ENCODE data around the gene OBSL1. TPM values are rescaled to one million over a fixed set of nuclear protein-coding genes. Genes with fewer than 3 reads are reported as not detected.

Gene OBSL1
- total and polyA plus RNA-seq, 4 donors: 14.2 to 35.3 (median 27.3) TPM

GRCh38 chr2:219557320-219557719, 14.0 kb downstream of the OBSL1 start:
- no peak for TF ChIP-seq JUND (IDR thresholded peaks at IDR 0.05)
- no peak for TF ChIP-seq RAD21 (IDR thresholded peaks at IDR 0.05)
- TF ChIP-seq HNF4A (conservative IDR thresholded peaks at IDR 0.05): no peak
- no peak for TF ChIP-seq HNF4G (IDR thresholded peaks at IDR 0.05)
- no peak for TF ChIP-seq YY1 (IDR thresholded peaks at IDR 0.05)
- no peak for TF ChIP-seq EGR1 (IDR thresholded peaks at IDR 0.05; ENCODE audit: low read depth in 2 of 2)
- TF ChIP-seq MAX (IDR thresholded peaks at IDR 0.05): no peak
- no peak for TF ChIP-seq GABPA (IDR thresholded peaks at IDR 0.05 in 1 of 2, conservative IDR thresholded peaks at IDR 0.05 in 1 of 2)
- TF ChIP-seq SP1 (IDR thresholded peaks at IDR 0.05): no peak
- no peak for TF ChIP-seq FOXA2 (IDR thresholded peaks at IDR 0.05)
- no peak for TF ChIP-seq ATF3 (IDR thresholded peaks at IDR 0.05)
- no peak for TF ChIP-seq REST (IDR thresholded peaks at IDR 0.05)

GRCh38 chr2:219556413-219556812, 14.9 kb downstream of the OBSL1 start:
- TF ChIP-seq HNF4G (IDR thresholded peaks at IDR 0.05): no peak
- TF ChIP-seq MAX (IDR thresholded peaks at IDR 0.05): no peak
- TF ChIP-seq CTCF (IDR thresholded peaks at IDR 0.05; ENCODE audit: low read depth, low read length, missing input control): no peak
- TF ChIP-seq SP1 (IDR thresholded peaks at IDR 0.05): no peak
- no peak for TF ChIP-seq TAF1 (conservative IDR thresholded peaks at IDR 0.05)
- TF ChIP-seq ATF3 (IDR thresholded peaks at IDR 0.05): no peak
- TF ChIP-seq FOXA1 (IDR thresholded peaks at IDR 0.05): no peak
- TF ChIP-seq EGR1 (IDR thresholded peaks at IDR 0.05; ENCODE audit: low read depth in 2 of 2): no peak
- no peak for TF ChIP-seq NR2F2 (IDR thresholded peaks at IDR 0.05)
- no peak for TF ChIP-seq JUND (IDR thresholded peaks at IDR 0.05)
- no peak for TF ChIP-seq REST (IDR thresholded peaks at IDR 0.05)
- TF ChIP-seq GABPA (IDR thresholded peaks at IDR 0.05 in 1 of 2, conservative IDR thresholded peaks at IDR 0.05 in 1 of 2): no peak
- TF ChIP-seq ZBTB33 (IDR thresholded peaks at IDR 0.05): no peak
- TF ChIP-seq HNF4A (conservative IDR thresholded peaks at IDR 0.05): no peak
- no peak for TF ChIP-seq RAD21 (IDR thresholded peaks at IDR 0.05)
- Histone ChIP-seq H3K36me3 (ENCODE audit: control insufficient read depth in 4 of 4, insufficient read depth in 3 of 4, low read depth in 1 of 4, low read length in 3 of 4) (no peaks in the 10 kb centered on the region), H3K9me3 (ENCODE audit: control insufficient read depth in 4 of 4, low read length in 3 of 4) (no peaks in the 10 kb centered on the region), H3K4me1 (ENCODE audit: control insufficient read depth in 4 of 4, insufficient read depth in 4 of 4, low read length in 3 of 4) (peaks cover 5 to 15% (median 12%) of the 10 kb centered on the region in 4 donors), H3K27ac (ENCODE audit: low read depth in 1 of 2, low read length in 2 of 2) (no peak overlapping the region), H3K4me3 (ENCODE audit: low read depth in 1 of 3, low read length in 3 of 3) (no peak overlapping the region), H3K27me3 (ENCODE audit: control insufficient read depth in 4 of 4, insufficient read depth in 4 of 4, low read length in 3 of 4) (peaks cover 0 to 7% (median 0%) of the 10 kb centered on the region in 4 donors), H3K9ac (ENCODE audit: low read depth in 1 of 2, low read length in 2 of 2) (no peak overlapping the region)
- WGBS: 95% methylated on average over 19 of the region's 19 CpGs
- no peak for DNase-seq (ENCODE audit: low spot score)

More at GRCh38 chr2:219557320-219557719, 14.0 kb downstream of the OBSL1 start:
- Histone ChIP-seq H3K9ac (ENCODE audit: low read depth in 1 of 2, low read length in 2 of 2) (no peak overlapping the region), H3K27me3 (ENCODE audit: control insufficient read depth in 4 of 4, insufficient read depth in 4 of 4, low read length in 3 of 4) (peaks cover 0 to 5% (median 0%) of the 10 kb centered on the region in 4 donors), H3K4me3 (ENCODE audit: low read depth in 1 of 3, low read length in 3 of 3) (no peak overlapping the region), H3K27ac (ENCODE audit: low read depth in 1 of 2, low read length in 2 of 2) (no peak overlapping the region), H3K36me3 (ENCODE audit: control insufficient read depth in 4 of 4, insufficient read depth in 3 of 4, low read depth in 1 of 4, low read length in 3 of 4) (no peaks in the 10 kb centered on the region), H3K9me3 (ENCODE audit: control insufficient read depth in 4 of 4, low read length in 3 of 4) (no peaks in the 10 kb centered on the region), H3K4me1 (ENCODE audit: control insufficient read depth in 4 of 4, insufficient read depth in 4 of 4, low read length in 3 of 4) (peaks cover 5 to 9% (median 7%) of the 10 kb centered on the region in 4 donors)
- 93% methylated on average over 21 of the region's 21 CpGs for WGBS
- DNase-seq (ENCODE audit: low spot score): no peak

Data from liver (tissue), 9 donors.